Lower lobe of right lung (tissue), 2 donors: ENCODE measurements around the gene TTC34. TPM values are rescaled to one million over a fixed set of nuclear protein-coding genes. Genes with fewer than 3 reads are reported as not detected.

Source experiments
- ATAC-seq, 2 donors: fragments of 200-7000 bp; cut with Tn5 transposase; one replicate each; pipeline ENCODE4 v1.9.1; 2020 to 2022; ENCODE audit warnings: mild to moderate bottlenecking in 2 of 2, moderate library complexity in 2 of 2
- DNase-seq: peaks from one replicate; pipeline ENCODE4 v3.0.0-alpha.2; 2020
- H3K27ac ChIP-seq: fragments of 200-600 bp; one replicate; pipeline ENCODE4 v1.8.0; 2022
- H3K27me3 ChIP-seq: fragments of 200-600 bp; one replicate; pipeline ENCODE4 v1.8.0; 2022; ENCODE audit warnings: low read depth
- H3K36me3 ChIP-seq: fragments of 200-600 bp; one replicate; pipeline ENCODE4 v1.8.0; 2022; ENCODE audit warnings: mild to moderate bottlenecking
- H3K4me1 ChIP-seq: fragments of 200-600 bp; one replicate; pipeline ENCODE4 v1.8.0; 2022
- H3K4me3 ChIP-seq: fragments of 200-600 bp; one replicate; pipeline ENCODE4 v1.8.0; 2022; ENCODE audit warnings: mild to moderate bottlenecking
- H3K9me3 ChIP-seq: fragments of 200-600 bp; one replicate; pipeline ENCODE4 v1.8.0; 2022
- CTCF ChIP-seq: fragments of 200-600 bp; IDR thresholded peaks from one replicate; pipeline ENCODE4 v1.8.0; 2022; ENCODE audit warnings: antibody characterized with exemption, mild to moderate bottlenecking
- intact Hi-C: fragments of 100-400 bp; cut with DNase I; formaldehyde crosslinking; loops from one replicate; pipeline ENCODE4 v1.11.0; 2022
- total RNA-seq: library from RNA; stranded (reverse); fragmentation: NEBNext Ultra II Directional; extraction: Animal tissue kit (Norgen Biotek cat#: 25700); gene quantifications from one replicate; pipeline ENCODE4 v1.2.1, GENCODE V29; 2021
- donor health status: DM: no; HTN: yes; CAD: no; lungs with severe emphysema.

TTC34 gene
- total RNA-seq, 1 donor from 2014 or later = 2.6 TPM

GRCh38 chr1:2817784-2818564, 16.5 kb upstream of the TTC34 start:
- peak; percentile 35 for DNase-seq
- intact Hi-C loops = no loop called here
- Histone ChIP-seq H3K4me3 (no peak overlapping the region), H3K4me1 (peaks cover 3% of the 10 kb centered on the region), H3K9me3 (no peaks in the 10 kb centered on the region), H3K36me3 (no peaks in the 10 kb centered on the region), H3K27me3 (peaks cover 13% of the 10 kb centered on the region), H3K27ac (no peak overlapping the region)
- no peak for TF ChIP-seq CTCF
- no peak for ATAC-seq

- peaks cover 13% of the 10 kb centered on the region for H3K27me3 ChIP-seq
- H3K36me3 ChIP-seq = no peaks in the 10 kb centered on the region
- no peak for TF ChIP-seq CTCF
- no peak for ATAC-seq
- H3K27ac ChIP-seq = no peak overlapping the region
- no peak for DNase-seq
- no peak overlapping the region for H3K4me3 ChIP-seq
- peaks cover 4% of the 10 kb centered on the region for H3K9me3 ChIP-seq
- peaks cover 1% of the 10 kb centered on the region for H3K4me1 ChIP-seq
- intact Hi-C loops = no loop called here
Observed at GRCh38 chr1:2816786-2817185, 15.3 kb upstream of the TTC34 start.

- Histone ChIP-seq H3K36me3 (no peaks in the 10 kb centered on the region), H3K27ac (no peak overlapping the region), H3K27me3 (peaks cover 9% of the 10 kb centered on the region), H3K4me3 (no peak overlapping the region), H3K4me1 (no peaks in the 10 kb centered on the region), H3K9me3 (peaks cover 4% of the 10 kb centered on the region)
- ATAC-seq (no peak), DNase-seq (no peak)
- no peak for TF ChIP-seq CTCF
- intact Hi-C loops = no loop called here
Observed at GRCh38 chr1:2815551-2815950, 14.1 kb upstream of the TTC34 start.

GRCh38 chr1:2814511-2815075, 13.1 kb upstream of the TTC34 start:
- Histone ChIP-seq H3K36me3 (no peaks in the 10 kb centered on the region), H3K4me1 (no peaks in the 10 kb centered on the region), H3K9me3 (peaks cover 4% of the 10 kb centered on the region), H3K27ac (no peak overlapping the region), H3K4me3 (no peak overlapping the region), H3K27me3 (peaks cover 9% of the 10 kb centered on the region)
- DNase-seq = no peak
- intact Hi-C loops = no loop called here
- no peak for ATAC-seq
- TF ChIP-seq CTCF = no peak

GRCh38 chr1:2812939-2813653, 11.6 kb upstream of the TTC34 start:
- Histone ChIP-seq H3K4me3 (no peak overlapping the region), H3K9me3 (peaks cover 4% of the 10 kb centered on the region), H3K27ac (no peak overlapping the region), H3K27me3 (peaks cover 21% of the 10 kb centered on the region), H3K4me1 (no peaks in the 10 kb centered on the region), H3K36me3 (no peaks in the 10 kb centered on the region)
- no peak for TF ChIP-seq CTCF
- ATAC-seq (no peak), DNase-seq (no peak)
- intact Hi-C loops = no loop called here
